Suprapubic skin (tissue), 3 donors: ENCODE data around the gene GPR146.

Experiments
- POLR2A ChIP-seq, 2 donors: fragments of 450-650 bp; IDR thresholded peaks; one replicate each; pipeline ENCODE4 v1.6.1; 2017; ENCODE audit warnings: antibody characterized with exemption in 2 of 2, mild to moderate bottlenecking in 2 of 2, moderate library complexity in 2 of 2
- TF ChIP-seq, protein P1 (sequence below), 2 donors: fragments of 200-600 bp in 1 of 2; fragments of 450-650 bp in 1 of 2; sonication (generic) in 1 of 2; IDR thresholded peaks; one replicate each; pipeline ENCODE4 v1.5.1; 2016 to 2019; ENCODE audit warnings: antibody characterized with exemption in 2 of 2, mild to moderate bottlenecking in 1 of 2, moderate library complexity in 1 of 2

DNA sequence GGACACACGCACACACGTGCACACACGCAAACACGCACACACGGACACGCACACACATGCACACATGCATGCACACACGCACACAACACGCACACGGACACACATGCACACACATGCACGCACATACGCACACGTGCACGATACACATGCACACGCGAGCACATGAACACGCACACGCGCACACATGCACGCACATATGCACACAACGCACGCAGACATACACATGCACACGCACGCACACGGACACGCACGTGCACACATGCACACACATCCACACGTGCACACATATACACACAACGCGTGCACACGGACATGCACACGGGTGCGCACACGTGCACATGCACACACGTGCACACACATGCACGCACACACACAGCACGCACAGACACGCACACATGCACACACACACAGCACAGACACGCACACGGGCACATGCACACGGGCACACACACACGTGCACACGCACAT, 26.2 kb downstream of the GPR146 start:
- TF ChIP-seq, protein P1, sequence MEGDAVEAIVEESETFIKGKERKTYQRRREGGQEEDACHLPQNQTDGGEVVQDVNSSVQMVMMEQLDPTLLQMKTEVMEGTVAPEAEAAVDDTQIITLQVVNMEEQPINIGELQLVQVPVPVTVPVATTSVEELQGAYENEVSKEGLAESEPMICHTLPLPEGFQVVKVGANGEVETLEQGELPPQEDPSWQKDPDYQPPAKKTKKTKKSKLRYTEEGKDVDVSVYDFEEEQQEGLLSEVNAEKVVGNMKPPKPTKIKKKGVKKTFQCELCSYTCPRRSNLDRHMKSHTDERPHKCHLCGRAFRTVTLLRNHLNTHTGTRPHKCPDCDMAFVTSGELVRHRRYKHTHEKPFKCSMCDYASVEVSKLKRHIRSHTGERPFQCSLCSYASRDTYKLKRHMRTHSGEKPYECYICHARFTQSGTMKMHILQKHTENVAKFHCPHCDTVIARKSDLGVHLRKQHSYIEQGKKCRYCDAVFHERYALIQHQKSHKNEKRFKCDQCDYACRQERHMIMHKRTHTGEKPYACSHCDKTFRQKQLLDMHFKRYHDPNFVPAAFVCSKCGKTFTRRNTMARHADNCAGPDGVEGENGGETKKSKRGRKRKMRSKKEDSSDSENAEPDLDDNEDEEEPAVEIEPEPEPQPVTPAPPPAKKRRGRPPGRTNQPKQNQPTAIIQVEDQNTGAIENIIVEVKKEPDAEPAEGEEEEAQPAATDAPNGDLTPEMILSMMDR (IDR thresholded peaks at IDR 0.05) = no peak
- TF ChIP-seq POLR2A (IDR thresholded peaks at IDR 0.05) = no peak
